ENCODE data around the gene TMEM129. TPM values are rescaled to one million over a fixed set of nuclear protein-coding genes. Genes with fewer than 3 reads are reported as not detected.

TMEM129 gene
- total and polyA plus RNA-seq, 10 of the 15 experiments (the other 5 are each of a cell fraction or from before 2014, with no cell fraction given) = 0.19 to 24.9 (median 13.2) TPM

DNA sequence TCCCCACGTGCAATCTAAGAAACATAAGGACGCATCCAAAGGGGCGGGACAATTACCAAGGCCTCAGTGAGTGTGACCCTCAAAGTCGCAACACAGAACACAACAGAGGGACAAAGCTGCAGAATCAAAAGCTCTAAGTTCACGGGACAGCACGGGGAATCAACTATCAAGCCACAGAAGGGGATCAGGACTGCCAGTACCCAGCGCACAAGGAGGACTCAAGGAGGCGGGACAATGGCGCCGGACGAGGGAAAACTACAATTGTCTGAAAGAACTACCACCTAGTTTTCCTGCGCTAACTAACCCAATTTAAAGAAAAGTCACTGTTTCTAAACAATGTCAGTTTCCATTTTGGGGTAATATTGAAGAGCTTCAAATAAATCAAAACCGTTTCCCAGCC, 38.3 kb downstream of the TMEM129 start:
- BruUV-seq (replicated peaks) = no TSS peak

DNA sequence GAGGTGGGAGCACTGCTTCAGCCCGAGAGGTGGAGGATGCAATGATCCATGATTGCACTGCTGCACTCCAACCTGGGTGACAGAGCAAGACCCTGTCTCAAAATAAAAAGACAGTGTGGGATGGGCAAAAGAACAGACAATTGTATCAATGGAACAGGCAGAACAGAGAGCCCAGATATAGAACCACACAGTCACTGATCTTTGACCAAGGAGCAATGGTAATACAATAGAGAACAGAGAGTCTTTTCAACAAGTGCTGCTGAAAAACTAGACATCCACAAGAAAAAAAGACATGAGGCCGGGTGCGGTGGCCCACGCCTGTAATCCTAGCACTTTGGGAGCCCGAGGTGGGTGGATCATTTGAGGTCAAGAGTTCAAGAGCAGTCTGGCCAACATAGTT, 42.9 kb downstream of the TMEM129 start:
- H3K27ac ChIP-seq (ENCODE audit: control insufficient read depth, insufficient read depth) = no peak overlapping the region
- TF ChIP-seq GATAD2B (conservative IDR thresholded peaks at IDR 0.05; ENCODE audit: low read depth) (no peak), JUNB (IDR thresholded peaks at IDR 0.05) (no peak), HDAC2 (IDR thresholded peaks at IDR 0.05) (no peak), KLF5 (IDR thresholded peaks at IDR 0.05; ENCODE audit: partially characterized antibody) (no peak), LARP7 (IDR thresholded peaks at IDR 0.05) (no peak), CHD1 (IDR thresholded peaks at IDR 0.05; ENCODE audit: low read depth, low read length) (no peak), IRF4 (IDR thresholded peaks at IDR 0.05; ENCODE audit: low read depth, low read length) (no peak), CREM (IDR thresholded peaks at IDR 0.05; ENCODE audit: low read depth) (no peak)
- TF ChIP-seq, protein P1, sequence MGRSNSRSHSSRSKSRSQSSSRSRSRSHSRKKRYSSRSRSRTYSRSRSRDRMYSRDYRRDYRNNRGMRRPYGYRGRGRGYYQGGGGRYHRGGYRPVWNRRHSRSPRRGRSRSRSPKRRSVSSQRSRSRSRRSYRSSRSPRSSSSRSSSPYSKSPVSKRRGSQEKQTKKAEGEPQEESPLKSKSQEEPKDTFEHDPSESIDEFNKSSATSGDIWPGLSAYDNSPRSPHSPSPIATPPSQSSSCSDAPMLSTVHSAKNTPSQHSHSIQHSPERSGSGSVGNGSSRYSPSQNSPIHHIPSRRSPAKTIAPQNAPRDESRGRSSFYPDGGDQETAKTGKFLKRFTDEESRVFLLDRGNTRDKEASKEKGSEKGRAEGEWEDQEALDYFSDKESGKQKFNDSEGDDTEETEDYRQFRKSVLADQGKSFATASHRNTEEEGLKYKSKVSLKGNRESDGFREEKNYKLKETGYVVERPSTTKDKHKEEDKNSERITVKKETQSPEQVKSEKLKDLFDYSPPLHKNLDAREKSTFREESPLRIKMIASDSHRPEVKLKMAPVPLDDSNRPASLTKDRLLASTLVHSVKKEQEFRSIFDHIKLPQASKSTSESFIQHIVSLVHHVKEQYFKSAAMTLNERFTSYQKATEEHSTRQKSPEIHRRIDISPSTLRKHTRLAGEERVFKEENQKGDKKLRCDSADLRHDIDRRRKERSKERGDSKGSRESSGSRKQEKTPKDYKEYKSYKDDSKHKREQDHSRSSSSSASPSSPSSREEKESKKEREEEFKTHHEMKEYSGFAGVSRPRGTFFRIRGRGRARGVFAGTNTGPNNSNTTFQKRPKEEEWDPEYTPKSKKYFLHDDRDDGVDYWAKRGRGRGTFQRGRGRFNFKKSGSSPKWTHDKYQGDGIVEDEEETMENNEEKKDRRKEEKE (IDR thresholded peaks at IDR 0.05) = no peak
- TF ChIP-seq, protein P2, sequence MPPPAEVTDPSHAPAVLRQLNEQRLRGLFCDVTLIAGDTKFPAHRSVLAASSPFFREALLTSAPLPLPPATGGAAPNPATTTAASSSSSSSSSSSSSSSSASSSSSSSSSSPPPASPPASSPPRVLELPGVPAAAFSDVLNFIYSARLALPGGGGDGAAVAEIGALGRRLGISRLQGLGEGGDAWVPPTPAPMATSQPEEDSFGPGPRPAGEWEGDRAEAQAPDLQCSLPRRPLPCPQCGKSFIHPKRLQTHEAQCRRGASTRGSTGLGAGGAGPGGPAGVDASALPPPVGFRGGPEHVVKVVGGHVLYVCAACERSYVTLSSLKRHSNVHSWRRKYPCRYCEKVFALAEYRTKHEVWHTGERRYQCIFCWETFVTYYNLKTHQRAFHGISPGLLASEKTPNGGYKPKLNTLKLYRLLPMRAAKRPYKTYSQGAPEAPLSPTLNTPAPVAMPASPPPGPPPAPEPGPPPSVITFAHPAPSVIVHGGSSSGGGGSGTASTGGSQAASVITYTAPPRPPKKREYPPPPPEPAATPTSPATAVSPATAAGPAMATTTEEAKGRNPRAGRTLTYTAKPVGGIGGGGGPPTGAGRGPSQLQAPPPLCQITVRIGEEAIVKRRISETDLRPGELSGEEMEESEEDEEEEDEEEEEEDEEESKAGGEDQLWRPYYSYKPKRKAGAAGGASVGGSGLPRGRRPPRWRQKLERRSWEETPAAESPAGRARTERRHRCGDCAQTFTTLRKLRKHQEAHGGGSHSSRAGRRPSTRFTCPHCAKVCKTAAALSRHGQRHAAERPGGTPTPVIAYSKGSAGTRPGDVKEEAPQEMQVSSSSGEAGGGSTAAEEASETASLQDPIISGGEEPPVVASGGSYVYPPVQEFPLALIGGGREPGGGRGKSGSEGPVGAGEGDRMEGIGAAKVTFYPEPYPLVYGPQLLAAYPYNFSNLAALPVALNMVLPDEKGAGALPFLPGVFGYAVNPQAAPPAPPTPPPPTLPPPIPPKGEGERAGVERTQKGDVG (CRISPR knock-in tag; IDR thresholded peaks at IDR 0.05) = no peak

More for the DNA sequence above, 38.3 kb downstream of the TMEM129 start:
- in situ Hi-C loops (cut with MboI) (no loop called here), intact Hi-C loops (cut with micrococcal nuclease; ENCODE audit: unreplicated experiment) (no loop called here)
- TF ChIP-seq FOXM1 (IDR thresholded peaks at IDR 0.05; ENCODE audit: low read depth, low read length) = no peak
- ChIA-PET RAD21 (ENCODE audit: unreplicated experiment) (no interaction called here), POLR2A (interaction anchor here (1.3 to 1.6 kb wide), 2 partner anchors 29 to 38 kb away, joined by 3 read pairs; partner anchors contain the start of genes SLBP, TACC3 and TMEM129), SMC1A (ENCODE audit: uncharacterized antibody, unreplicated experiment) (interaction anchor here (1.6 kb wide), 1 partner anchor 10 kb away, joined by 9 read pairs; no protein-coding TSS in a partner anchor), CTCF (interaction anchor here (0.7 to 1.6 kb wide), 3 partner anchors 10 to 43 kb away, joined by 3 to 5 read pairs (median 4); no protein-coding TSS in a partner anchor)
- ATAC-seq (no peak), FAIRE-seq (no peak), DNase-seq (ENCODE audit: low read depth, low spot score) (no peak)
- Histone ChIP-seq H3K27ac (ENCODE audit: control insufficient read depth, insufficient read depth) (no peak overlapping the region), H4K20me1 (ENCODE audit: control insufficient read depth, insufficient read depth) (no peaks in the 10 kb centered on the region), H3K79me2 (ENCODE audit: control insufficient read depth, insufficient read depth, low read length) (no peaks in the 10 kb centered on the region), H3K36me3 (ENCODE audit: control insufficient read depth in 2 of 2, insufficient read depth in 2 of 2, low read length in 1 of 2) (no peaks in the 10 kb centered on the region; a peak in 1 of 4 replicates), H2AFZ (ENCODE audit: control insufficient read depth, low read depth, low read length) (peak overlapping the region; percentile 94; the same call in 1 of the 2 replicates), H3K9ac (ENCODE audit: control insufficient read depth, insufficient read depth, low read length) (no peak overlapping the region), H3K4me3 (no peak overlapping the region), H3K4me2 (ENCODE audit: control insufficient read depth, insufficient read depth) (peak overlapping the region; percentile 97; the same call in 1 of the 2 replicates), H3K27me3 (replicated peaks in 1 of 2; ENCODE audit: control insufficient read depth in 2 of 2, insufficient read depth in 2 of 2, low read length in 1 of 2) (no peaks in the 10 kb centered on the region), H3K4me1 (ENCODE audit: control insufficient read depth, insufficient read depth, low read length) (peaks cover 11% of the 10 kb centered on the region), H3K9me3 (replicated peaks; ENCODE audit: control insufficient read depth, insufficient read depth, low read length) (no peaks in the 10 kb centered on the region)
- WGBS (ENCODE audit: insufficient coverage, insufficient replicate concordance, low lambda C conversion rate, missing lambda C conversion rate) = 89% methylated on average over 13 of the region's 13 CpGs

More for the DNA sequence above, 42.9 kb downstream of the TMEM129 start:
- Histone ChIP-seq H3K36me3 (ENCODE audit: control insufficient read depth in 2 of 2, insufficient read depth in 2 of 2, low read length in 1 of 2) (no peaks in the 10 kb centered on the region), H3K4me2 (ENCODE audit: control insufficient read depth, insufficient read depth) (no peak overlapping the region), H4K20me1 (ENCODE audit: control insufficient read depth, insufficient read depth) (no peaks in the 10 kb centered on the region), H3K9me3 (replicated peaks; ENCODE audit: control insufficient read depth, insufficient read depth, low read length) (no peaks in the 10 kb centered on the region), H3K4me1 (ENCODE audit: control insufficient read depth, insufficient read depth, low read length) (no peaks in the 10 kb centered on the region), H3K9ac (ENCODE audit: control insufficient read depth, insufficient read depth, low read length) (no peak overlapping the region), H3K27me3 (replicated peaks in 1 of 2; ENCODE audit: control insufficient read depth in 2 of 2, insufficient read depth in 2 of 2, low read length in 1 of 2) (no peaks in the 10 kb centered on the region), H2AFZ (ENCODE audit: control insufficient read depth, low read depth, low read length) (no peak overlapping the region), H3K79me2 (ENCODE audit: control insufficient read depth, insufficient read depth, low read length) (no peaks in the 10 kb centered on the region), H3K4me3 (no peak overlapping the region)
- ChIA-PET CTCF (interaction anchor here (1.8 kb wide), 1 partner anchor 16 kb away, joined by 5 read pairs; no protein-coding TSS in a partner anchor), RAD21 (ENCODE audit: unreplicated experiment) (no interaction called here), POLR2A (no interaction called here), SMC1A (ENCODE audit: uncharacterized antibody, unreplicated experiment) (no interaction called here)
- ATAC-seq = no peak
- in situ Hi-C loops (cut with MboI) (no loop called here), intact Hi-C loops (cut with micrococcal nuclease; ENCODE audit: unreplicated experiment) (no loop called here)
- DNase-seq (ENCODE audit: low read depth, low spot score) = no peak
- 57% methylated on average over 5 of the region's 5 CpGs for WGBS (ENCODE audit: insufficient coverage, insufficient replicate concordance, low lambda C conversion rate, missing lambda C conversion rate)
- BruUV-seq (replicated peaks) = no TSS peak
- FAIRE-seq = no peak

Measured in GM12878 (cell line).